K562 (cell line): ENCODE data around the gene GPATCH3. TPM values are rescaled to one million over a fixed set of nuclear protein-coding genes. Genes with fewer than 3 reads are reported as not detected.

Experiments
- ATF1 ChIP-seq, 2 experiments: fragments of 450-650 bp in 1 of 2; IDR thresholded peaks; 2 replicates each; pipeline ENCODE4 v1.6.1; 2016; ENCODE audit warnings: missing compliant biosample characterization in 1 of 2, missing genetic modification characterization in 1 of 2
- DIDO1 ChIP-seq: fragments of 450-650 bp; IDR thresholded peaks from 2 replicates; pipeline ENCODE4 v1.6.1; 2016; ENCODE audit warnings: low read depth, missing biosample characterization, missing genetic modification characterization
- GATAD2A ChIP-seq: fragments of 450-650 bp; IDR thresholded peaks from 2 replicates; pipeline ENCODE4 v1.6.1; 2017
- NR0B1 ChIP-seq: fragments of 450-650 bp; IDR thresholded peaks from one replicate; pipeline ENCODE4 v1.6.1; 2018; ENCODE audit warnings: mild to moderate bottlenecking, moderate library complexity; ENCODE audit not compliant: partially characterized antibody
- RBM25 ChIP-seq: fragments of 200-400 bp; formaldehyde crosslinking; IDR thresholded peaks from 2 replicates; pipeline ENCODE4 v1.6.1; 2018; ENCODE audit warnings: low read length, low read depth, moderate library complexity; ENCODE audit not compliant: severe bottlenecking
- REST ChIP-seq, 2 experiments: fragments of 450-650 bp; formaldehyde crosslinking in 1 of 2; IDR thresholded peaks; 2 replicates each; pipeline versions ENCODE4 v1.4.0 to v1.6.1; 2014 to 2020; ENCODE audit warnings: mild to moderate bottlenecking in 2 of 2, borderline replicate concordance in 1 of 2, low read depth in 1 of 2
- RNF2 ChIP-seq: sonication (generic); IDR thresholded peaks from 2 replicates; pipeline ENCODE4 v1.6.1; 2016
- STAT6 ChIP-seq: sonication (generic); formaldehyde crosslinking; IDR thresholded peaks from 2 replicates; pipeline ENCODE4 v1.8.1; 2023; ENCODE audit warnings: mild to moderate bottlenecking, missing genetic modification reagents
- TFE3 ChIP-seq: fragments of 450-650 bp; formaldehyde crosslinking; IDR thresholded peaks from 2 replicates; pipeline ENCODE4 v1.4.0; 2020; ENCODE audit warnings: mild to moderate bottlenecking, mixed read lengths
- ZEB2 ChIP-seq: fragments of 450-650 bp; IDR thresholded peaks from 2 replicates; pipeline ENCODE4 v1.6.1; 2016
- ZNF232 ChIP-seq: sonication (generic); formaldehyde crosslinking; IDR thresholded peaks from 2 replicates; pipeline ENCODE4 v1.8.0; 2022; ENCODE audit warnings: mild to moderate bottlenecking, missing genetic modification reagents
- ZZZ3 ChIP-seq: fragments of 450-650 bp; IDR thresholded peaks from 2 replicates; pipeline ENCODE4 v1.6.1; 2016; ENCODE audit warnings: antibody characterized with exemption, mild to moderate bottlenecking, moderate library complexity
- polyA plus RNA-seq, 8 experiments: library from polyadenylated mRNA; depleted of rRNA in 4 of 8; stranded (reverse) in 5 of 8; unstranded in 3 of 8; fragments of >200 nt; fragmentation: Nextera tagmentation in 2 of 8; fragmentation: Illumina TruSeq in 1 of 8; extraction: Ambion mirVana in 2 of 8; extraction: Trizol in 1 of 8; gene quantifications; 2 replicates each; pipeline versions ENCODE4 v1.2.1 to v1.2.3, GENCODE V29; 2011 to 2014; ENCODE audit warnings: inconsistent platforms in 1 of 8, missing spikeins in 1 of 8
- total RNA-seq, 7 experiments: library from RNA; depleted of rRNA in 6 of 7; stranded (reverse); fragments of >200 nt in 6 of 7; fragmentation: Illumina TruSeq in 2 of 7; extraction: Trizol in 2 of 7; gene quantifications; 2 replicates each; pipeline versions ENCODE4 v1.2.1 to v1.2.3, GENCODE V29; 2011 to 2021; ENCODE audit warnings: low replicate concordance in 1 of 7

GPATCH3 gene
- total and polyA plus RNA-seq, 9 of the 15 experiments (the other 6 are each of a cell fraction or from before 2014, with no cell fraction given) = 1.6 to 23.0 (median 13.3) TPM

- TF ChIP-seq RBM25 = peak; percentile 31
- no peak for TF ChIP-seq ZZZ3
- no peak for TF ChIP-seq REST (IDR thresholded peaks at IDR 0.05; ENCODE audit: borderline replicate concordance)
- peak; percentile 8; the same call in 1 of the 2 replicates for TF ChIP-seq REST (CRISPR knock-in tag; IDR thresholded peaks at IDR 0.05; ENCODE audit: low read depth)
- 0 out of 2 replicates have a peak, but pooled peaks have one; percentile 59 for TF ChIP-seq GATAD2A
- peak; percentile 58 for TF ChIP-seq STAT6 (CRISPR knock-in tag)
- TF ChIP-seq ATF1 (CRISPR knock-in tag; IDR thresholded peaks at IDR 0.05) = 0 out of 2 replicates have a peak, but pooled peaks have one; percentile 1
- peak; percentile 94 for TF ChIP-seq ATF1 (tag; IDR thresholded peaks at IDR 0.05)
- TF ChIP-seq RNF2 = peak; percentile 24; the same call in 1 of the 2 replicates
- no peak for TF ChIP-seq NR0B1
- TF ChIP-seq DIDO1 = no peak; the same call in 1 of the 2 replicates
- 0 out of 2 replicates have a peak, but pooled peaks have one; percentile 45 for TF ChIP-seq ZEB2
- TF ChIP-seq ZNF232 = peak; percentile 83; the same call in 1 of the 2 replicates
- TF ChIP-seq TFE3 = no peak
Observed at GRCh38 chr1:26889551-26890466, 10.5 kb downstream of the GPATCH3 start, which contains the start of gene GPN2 (continued).
